ENCODE results near the gene ASTN2. TPM values are rescaled to one million over a fixed set of nuclear protein-coding genes. Genes with fewer than 3 reads are reported as not detected.

ASTN2 gene
- total RNA-seq, 4 donors from 2014 or later = 3.0 to 7.0 (median 5.2) TPM

DNA sequence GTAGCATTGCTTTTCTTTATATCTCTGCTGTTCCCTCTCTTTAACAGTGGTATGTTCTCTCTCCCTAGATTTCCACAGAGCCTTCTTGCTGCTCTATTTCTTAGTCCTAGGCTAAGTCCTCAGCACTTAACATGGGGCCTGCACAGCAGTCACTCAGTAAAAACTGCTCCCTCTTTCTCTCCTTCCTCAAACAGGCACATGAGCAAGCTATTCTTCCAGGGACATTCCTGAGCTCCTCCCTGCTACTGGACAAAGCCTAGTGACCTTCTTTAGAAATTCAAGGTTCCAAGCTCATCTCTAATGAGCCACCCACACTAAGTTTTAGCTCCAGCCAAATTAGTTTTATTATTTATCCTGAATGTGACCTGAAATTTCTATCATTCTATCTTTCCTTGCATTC is 688.3 kb downstream of the ASTN2 start:
- Histone ChIP-seq H3K27ac (no peak overlapping the region), H3K9me3 (no peaks in the 10 kb centered on the region), H3K4me1 (no peaks in the 10 kb centered on the region), H3K27me3 (no peaks in the 10 kb centered on the region), H3K36me3 (no peaks in the 10 kb centered on the region), H3K4me3 (no peak overlapping the region)
- DNase-seq = no peak
- in situ Hi-C loops (cut with MboI; ENCODE audit: low pct_ligation_motif_present in 1 of 4, low pct_unique_long_range_greater_than_20kb in 1 of 4, low sequenced_read_pairs in 3 of 4) = no loop called here
- intact Hi-C loops (cut with DNase I; ENCODE audit: low total_unique reads) = no loop called here
- TF ChIP-seq POLR2A (IDR thresholded peaks at IDR 0.05) (no peak), POLR2AphosphoS5 (IDR thresholded peaks at IDR 0.05) (no peak), EP300 (IDR thresholded peaks at IDR 0.05; ENCODE audit: low read depth) (no peak)
- TF ChIP-seq, protein P1, sequence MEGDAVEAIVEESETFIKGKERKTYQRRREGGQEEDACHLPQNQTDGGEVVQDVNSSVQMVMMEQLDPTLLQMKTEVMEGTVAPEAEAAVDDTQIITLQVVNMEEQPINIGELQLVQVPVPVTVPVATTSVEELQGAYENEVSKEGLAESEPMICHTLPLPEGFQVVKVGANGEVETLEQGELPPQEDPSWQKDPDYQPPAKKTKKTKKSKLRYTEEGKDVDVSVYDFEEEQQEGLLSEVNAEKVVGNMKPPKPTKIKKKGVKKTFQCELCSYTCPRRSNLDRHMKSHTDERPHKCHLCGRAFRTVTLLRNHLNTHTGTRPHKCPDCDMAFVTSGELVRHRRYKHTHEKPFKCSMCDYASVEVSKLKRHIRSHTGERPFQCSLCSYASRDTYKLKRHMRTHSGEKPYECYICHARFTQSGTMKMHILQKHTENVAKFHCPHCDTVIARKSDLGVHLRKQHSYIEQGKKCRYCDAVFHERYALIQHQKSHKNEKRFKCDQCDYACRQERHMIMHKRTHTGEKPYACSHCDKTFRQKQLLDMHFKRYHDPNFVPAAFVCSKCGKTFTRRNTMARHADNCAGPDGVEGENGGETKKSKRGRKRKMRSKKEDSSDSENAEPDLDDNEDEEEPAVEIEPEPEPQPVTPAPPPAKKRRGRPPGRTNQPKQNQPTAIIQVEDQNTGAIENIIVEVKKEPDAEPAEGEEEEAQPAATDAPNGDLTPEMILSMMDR (IDR thresholded peaks at IDR 0.05) = no peak

DNA sequence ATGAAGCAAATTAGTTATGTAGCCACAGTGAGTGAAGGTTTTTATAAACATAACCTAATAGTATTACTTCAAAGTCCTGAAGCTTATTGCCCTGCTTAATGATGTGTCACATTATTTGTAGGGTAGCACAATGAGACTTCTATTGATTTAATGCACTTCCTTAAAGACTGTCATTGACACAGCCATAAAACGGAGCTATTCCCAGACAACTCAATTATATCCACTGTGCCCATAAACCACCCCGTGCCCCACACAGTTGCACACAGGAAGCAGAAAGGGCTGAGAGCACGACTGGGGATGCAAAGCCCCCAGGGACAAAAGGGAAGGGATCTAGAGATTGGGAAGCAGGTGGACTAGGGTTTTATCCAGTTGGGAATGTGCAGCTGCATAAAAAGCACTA is 690.7 kb downstream of the ASTN2 start:
- H3K36me3 ChIP-seq = no peaks in the 10 kb centered on the region
- intact Hi-C loops (cut with DNase I; ENCODE audit: low total_unique reads) (no loop called here), in situ Hi-C loops (cut with MboI; ENCODE audit: low pct_ligation_motif_present in 1 of 4, low pct_unique_long_range_greater_than_20kb in 1 of 4, low sequenced_read_pairs in 3 of 4) (no loop called here)
- no peak for DNase-seq
- WGBS, 2 donors (ENCODE audit: low coverage in 1 of 2) = 11% methylated on average over 3 of the region's 3 CpGs; no CpG with 5 or more reads in 1 of the 2 donors
- TF ChIP-seq POLR2A (IDR thresholded peaks at IDR 0.05) = no peak
- TF ChIP-seq EP300 (IDR thresholded peaks at IDR 0.05; ENCODE audit: low read depth) = no peak
- TF ChIP-seq POLR2AphosphoS5 (IDR thresholded peaks at IDR 0.05) = no peak
- TF ChIP-seq, protein P1 (IDR thresholded peaks at IDR 0.05) = no peak
- no peaks in the 10 kb centered on the region for H3K9me3 ChIP-seq
- no peaks in the 10 kb centered on the region for H3K4me1 ChIP-seq
- no peak overlapping the region for H3K4me3 ChIP-seq
- H3K27ac ChIP-seq = no peak overlapping the region
- no peaks in the 10 kb centered on the region for H3K27me3 ChIP-seq

DNA sequence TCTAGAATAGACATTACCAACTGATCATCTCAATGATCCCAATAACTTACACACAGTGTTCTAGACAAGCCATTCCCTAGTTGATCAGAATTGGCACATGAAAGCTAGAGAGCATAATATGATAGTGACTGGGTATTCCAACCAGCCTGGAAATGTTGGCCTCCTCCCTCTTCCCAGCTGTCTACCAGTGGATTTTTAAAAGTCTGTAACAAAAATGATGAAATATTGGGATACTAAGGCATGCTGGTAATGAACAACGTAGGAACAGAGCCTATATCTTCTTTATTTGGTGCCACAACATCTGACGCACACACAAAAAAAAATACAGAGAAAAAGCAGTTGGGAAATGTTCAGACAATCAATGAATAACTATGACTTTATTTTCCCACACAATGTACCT is 692.9 kb downstream of the ASTN2 start:
- H3K4me3 ChIP-seq = no peak overlapping the region
- no peaks in the 10 kb centered on the region for H3K36me3 ChIP-seq
- no peaks in the 10 kb centered on the region for H3K4me1 ChIP-seq
- in situ Hi-C loops (cut with MboI; ENCODE audit: low pct_ligation_motif_present in 1 of 4, low pct_unique_long_range_greater_than_20kb in 1 of 4, low sequenced_read_pairs in 3 of 4) = no loop called here
- intact Hi-C loops (cut with DNase I; ENCODE audit: low total_unique reads) = no loop called here
- no peaks in the 10 kb centered on the region for H3K9me3 ChIP-seq
- H3K27ac ChIP-seq = no peak overlapping the region
- 65 to 84% methylated on average over 2 of the region's 2 CpGs for WGBS, 2 donors (ENCODE audit: low coverage in 1 of 2)
- TF ChIP-seq, protein P1 (IDR thresholded peaks at IDR 0.05) = no peak
- TF ChIP-seq POLR2AphosphoS5 (IDR thresholded peaks at IDR 0.05) = no peak
- no peak for DNase-seq
- H3K27me3 ChIP-seq = no peaks in the 10 kb centered on the region

GRCh38 chr9:116721411-116721810 is 693.4 kb downstream of the ASTN2 start:
- Histone ChIP-seq H3K4me1 (no peaks in the 10 kb centered on the region), H3K36me3 (no peaks in the 10 kb centered on the region), H3K9me3 (no peaks in the 10 kb centered on the region), H3K27me3 (no peaks in the 10 kb centered on the region), H3K4me3 (no peak overlapping the region), H3K27ac (no peak overlapping the region)
- no peak for DNase-seq
- 89 to 91% methylated on average over 3 of the region's 3 CpGs for WGBS, 2 donors (ENCODE audit: low coverage in 1 of 2)
- intact Hi-C loops (cut with DNase I; ENCODE audit: low total_unique reads) (no loop called here), in situ Hi-C loops (cut with MboI; ENCODE audit: low pct_ligation_motif_present in 1 of 4, low pct_unique_long_range_greater_than_20kb in 1 of 4, low sequenced_read_pairs in 3 of 4) (no loop called here)
- TF ChIP-seq POLR2A (IDR thresholded peaks at IDR 0.05) = no peak

GRCh38 chr9:116720111-116720510 is 694.7 kb downstream of the ASTN2 start:
- in situ Hi-C loops (cut with MboI; ENCODE audit: low pct_ligation_motif_present in 1 of 4, low pct_unique_long_range_greater_than_20kb in 1 of 4, low sequenced_read_pairs in 3 of 4) = no loop called here
- H3K9me3 ChIP-seq = no peaks in the 10 kb centered on the region
- no peak overlapping the region for H3K4me3 ChIP-seq
- no peaks in the 10 kb centered on the region for H3K27me3 ChIP-seq
- H3K36me3 ChIP-seq = no peaks in the 10 kb centered on the region
- intact Hi-C loops (cut with DNase I; ENCODE audit: low total_unique reads) = no loop called here
- WGBS, 2 donors (ENCODE audit: low coverage in 1 of 2) = 68 to 92% methylated on average over 2 of the region's 2 CpGs
- TF ChIP-seq POLR2A (IDR thresholded peaks at IDR 0.05) (no peak), POLR2AphosphoS5 (IDR thresholded peaks at IDR 0.05) (no peak), EP300 (IDR thresholded peaks at IDR 0.05; ENCODE audit: low read depth) (no peak)
- TF ChIP-seq, protein P1 (IDR thresholded peaks at IDR 0.05) = no peak
- no peaks in the 10 kb centered on the region for H3K4me1 ChIP-seq
- DNase-seq = no peak
- no peak overlapping the region for H3K27ac ChIP-seq

Data from transverse colon (tissue), 4 donors.